GM23338 (cell line): ENCODE data around the gene CPNE4.

Experiments used
- CTCF ChIP-seq, 2 experiments: fragments of 200-600 bp in 1 of 2; sonication (generic) in 1 of 2; conservative IDR thresholded peaks; 2 replicates each; pipeline versions ENCODE4 v1.5.1 to v1.6.1; 2016 to 2017; ENCODE audit warnings: antibody characterized with exemption in 2 of 2, low read depth in 2 of 2, mild to moderate bottlenecking in 2 of 2, moderate library complexity in 1 of 2
- EZH2 ChIP-seq: fragments of 200-600 bp; sonication (generic); IDR thresholded peaks from one replicate; pipeline ENCODE4 v1.8.0; 2017; ENCODE audit warnings: antibody characterized with exemption, mild to moderate bottlenecking, low read depth; ENCODE audit not compliant: unreplicated experiment
- EZH2phosphoT487 ChIP-seq: fragments of 200-600 bp; sonication (generic); IDR thresholded peaks from one replicate; pipeline ENCODE4 v1.8.1; 2018; ENCODE audit warnings: antibody characterized with exemption; ENCODE audit not compliant: unreplicated experiment
- JUNB ChIP-seq: IDR thresholded peaks from one replicate; pipeline ENCODE4 v1.6.1; 2016; ENCODE audit warnings: antibody characterized with exemption; ENCODE audit not compliant: unreplicated experiment
- POLR2AphosphoS5 ChIP-seq: IDR thresholded peaks from 2 replicates; pipeline ENCODE4 v1.6.1; 2016; ENCODE audit warnings: antibody characterized with exemption, low read depth
- REST ChIP-seq: IDR thresholded peaks from one replicate; pipeline ENCODE4 v1.6.1; 2018; ENCODE audit warnings: antibody characterized with exemption; ENCODE audit not compliant: unreplicated experiment
- ZNF114 ChIP-seq: fragments of 250-450 bp; sonication (Bioruptor Pico); IDR thresholded peaks from 2 replicates; pipeline ENCODE4 v1.5.0; 2020; ENCODE audit warnings: mild to moderate bottlenecking, moderate library complexity
- TF ChIP-seq, protein P1 (sequence below): IDR thresholded peaks from 2 replicates; pipeline ENCODE4 v1.6.1; 2016; ENCODE audit warnings: antibody characterized with exemption

DNA sequence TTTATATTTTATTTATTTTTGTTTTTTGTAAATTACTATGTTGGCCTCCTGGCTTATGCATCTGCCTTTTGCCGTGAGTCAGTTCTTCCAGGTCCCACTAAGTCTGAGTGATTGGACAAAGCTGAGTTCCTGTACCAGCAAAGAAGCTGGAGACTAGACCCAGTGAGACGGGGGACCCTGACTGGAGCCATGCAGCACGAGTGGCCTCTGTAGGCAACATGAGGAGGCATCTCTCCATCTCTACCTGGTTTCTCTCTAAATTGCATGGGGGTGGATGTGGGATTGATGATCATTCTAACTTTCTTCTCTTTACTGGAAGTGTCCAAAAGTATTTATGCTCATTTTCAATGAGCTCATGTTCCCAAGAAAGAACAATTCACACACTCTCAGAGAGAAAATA is 376.7 kb downstream of the CPNE4 start:
- TF ChIP-seq CTCF (conservative IDR thresholded peaks at IDR 0.05; ENCODE audit: low read depth in 2 of 2): 0 out of 4 replicates have a peak, but pooled peaks of 1 of the 2 experiments have one; percentile 16
- TF ChIP-seq EZH2phosphoT487: no peak
- no peak for TF ChIP-seq EZH2
- TF ChIP-seq POLR2AphosphoS5: no peak
- TF ChIP-seq REST: no peak
- no peak for TF ChIP-seq ZNF114 (CRISPR knock-in tag)
- TF ChIP-seq, protein P1, sequence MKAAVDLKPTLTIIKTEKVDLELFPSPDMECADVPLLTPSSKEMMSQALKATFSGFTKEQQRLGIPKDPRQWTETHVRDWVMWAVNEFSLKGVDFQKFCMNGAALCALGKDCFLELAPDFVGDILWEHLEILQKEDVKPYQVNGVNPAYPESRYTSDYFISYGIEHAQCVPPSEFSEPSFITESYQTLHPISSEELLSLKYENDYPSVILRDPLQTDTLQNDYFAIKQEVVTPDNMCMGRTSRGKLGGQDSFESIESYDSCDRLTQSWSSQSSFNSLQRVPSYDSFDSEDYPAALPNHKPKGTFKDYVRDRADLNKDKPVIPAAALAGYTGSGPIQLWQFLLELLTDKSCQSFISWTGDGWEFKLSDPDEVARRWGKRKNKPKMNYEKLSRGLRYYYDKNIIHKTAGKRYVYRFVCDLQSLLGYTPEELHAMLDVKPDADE: no peak
- TF ChIP-seq JUNB: no peak
